ENCODE measurements around the gene SIAH1.
A peak's percentile ranks its signal among the peaks of the same experiment; 100 is the strongest.

- TF ChIP-seq EZH2 (IDR thresholded peaks at IDR 0.05; ENCODE audit: low read length, unreplicated experiment) (no peak), CTCF (conservative IDR thresholded peaks at IDR 0.05; ENCODE audit: low read depth, low read length) (peak; percentile 42)
Measured at GRCh38 chr16:48334325-48334724, 50.9 kb downstream of the SIAH1 start.

Measured in PC-3 (cell line).